VCaP (cell line): ENCODE results near the gene PPM1N.

Experiments used
- H3K27ac ChIP-seq: fragments of 450-650 bp; 2 replicates; pipeline ENCODE4 v1.5.1; 2017
- CTCF ChIP-seq: fragments of 450-650 bp; conservative IDR thresholded peaks from 2 replicates; pipeline ENCODE4 v1.5.1; 2017; ENCODE audit warnings: mild to moderate bottlenecking, moderate library complexity

The PPM1N gene

GRCh38 chr19:45501730-45502014 lies 3.4 kb downstream of the PPM1N start:
- TF ChIP-seq CTCF: no peak
- no peak overlapping the region for H3K27ac ChIP-seq

GRCh38 chr19:45502111-45502510 lies 3.9 kb downstream of the PPM1N start:
- TF ChIP-seq CTCF: no peak
- H3K27ac ChIP-seq: no peak overlapping the region

GRCh38 chr19:45503909-45504308 lies 5.7 kb downstream of the PPM1N start:
- TF ChIP-seq CTCF: no peak
- no peak overlapping the region for H3K27ac ChIP-seq

GRCh38 chr19:45505151-45505995 lies 7.1 kb downstream of the PPM1N start:
- TF ChIP-seq CTCF: no peak
- peak overlapping the region; percentile 80; the same call in 1 of the 2 replicates for H3K27ac ChIP-seq

GRCh38 chr19:45505996-45506245 lies 7.7 kb downstream of the PPM1N start:
- H3K27ac ChIP-seq: peak overlapping the region; percentile 80
- TF ChIP-seq CTCF: no peak

- TF ChIP-seq CTCF: peak; percentile 73
- H3K27ac ChIP-seq: peak overlapping the region; percentile 80
Observed at GRCh38 chr19:45506246-45506988, 8.2 kb downstream of the PPM1N start.

- H3K27ac ChIP-seq: peak within 1 kb of the TSS; percentile 80
- TF ChIP-seq CTCF: no peak
Observed at GRCh38 chr19:45506989-45507871, 9.0 kb downstream of the PPM1N start, which contains the start of gene VASP. Gene VASP (plus strand): TSS chr19:45507479. CDS start chr19:45507772, 293 bp downstream.
